OCI-LY1 (cell line): Measurements from ENCODE around the gene PALS1.

ENCODE experiments used
- H2AFZ ChIP-seq: fragments of 200-600 bp; sonication (generic), shearing (Covaris generic); 2 replicates; pipeline ENCODE4 v1.6.0; 2014; ENCODE audit warnings: antibody characterized with exemption, mild to moderate bottlenecking, low read length
- H3F3A ChIP-seq: fragments of 200-600 bp; sonication (generic), shearing (Covaris generic); 2 replicates; pipeline ENCODE4 v1.6.0; 2014; ENCODE audit warnings: mild to moderate bottlenecking, antibody characterized with exemption, low read length, moderate library complexity; ENCODE audit not compliant: insufficient read depth
- H3K27ac ChIP-seq: fragments of 200-600 bp; sonication (generic); 2 replicates; pipeline ENCODE4 v1.5.1; 2014; ENCODE audit warnings: low read length, mixed run types, mild to moderate bottlenecking, low read depth; ENCODE audit not compliant: poor library complexity, severe bottlenecking
- H3K27me3 ChIP-seq: fragments of 200-600 bp; sonication (generic); 2 replicates; pipeline ENCODE4 v1.6.0; 2014; ENCODE audit warnings: antibody characterized with exemption, mild to moderate bottlenecking, low read length, moderate library complexity; ENCODE audit not compliant: insufficient read depth
- H3K36me3 ChIP-seq: fragments of 200-600 bp; sonication (generic); 2 replicates; pipeline ENCODE4 v1.6.1; 2014; ENCODE audit warnings: mild to moderate bottlenecking, antibody characterized with exemption, low read length, moderate library complexity, mixed read lengths; ENCODE audit not compliant: insufficient read depth
- H3K4me1 ChIP-seq: fragments of 200-600 bp; sonication (generic); 2 replicates; pipeline ENCODE4 v1.5.1; 2014; ENCODE audit warnings: mild to moderate bottlenecking, low read length, moderate library complexity; ENCODE audit not compliant: insufficient read depth, severe bottlenecking
- H3K4me2 ChIP-seq: fragments of 200-600 bp; sonication (generic), shearing (Covaris generic); 2 replicates; pipeline ENCODE4 v1.6.1; 2014; ENCODE audit warnings: low read length
- H3K4me3 ChIP-seq: fragments of 200-600 bp; sonication (generic); 2 replicates; pipeline ENCODE4 v1.5.1; 2014; ENCODE audit warnings: low read length, low read depth, mild to moderate bottlenecking, mixed read lengths; ENCODE audit not compliant: poor library complexity, severe bottlenecking
- H3K79me2 ChIP-seq: fragments of 200-600 bp; shearing (Covaris generic); 2 replicates; pipeline ENCODE4 v1.6.1; 2016; ENCODE audit warnings: mixed run types, low read length, mixed read lengths; ENCODE audit not compliant: insufficient read depth
- H3K9ac ChIP-seq: fragments of 200-600 bp; sonication (generic), shearing (Covaris generic); 2 replicates; pipeline ENCODE4 v1.6.1; 2014; ENCODE audit warnings: mild to moderate bottlenecking, low read length, mixed read lengths
- H3K9me2 ChIP-seq: fragments of 200-600 bp; sonication (generic), shearing (Covaris generic); 2 replicates; pipeline ENCODE4 v1.6.1; 2014; ENCODE audit warnings: low read depth, mild to moderate bottlenecking, low read length, mixed read lengths
- H3K9me3 ChIP-seq: fragments of 200-600 bp; shearing (Covaris generic); 2 replicates; pipeline ENCODE4 v1.6.1; 2014; ENCODE audit warnings: low read length, mixed read lengths
- H4K20me1 ChIP-seq: fragments of 200-600 bp; sonication (generic), shearing (Covaris generic); 2 replicates; pipeline ENCODE4 v1.6.0; 2016; ENCODE audit warnings: mild to moderate bottlenecking, low read length; ENCODE audit not compliant: insufficient read depth
- EZH2 ChIP-seq: fragments of 200-600 bp; sonication (generic), shearing (Covaris generic); IDR thresholded peaks from 2 replicates; pipeline ENCODE4 v1.8.0; 2017; ENCODE audit warnings: borderline replicate concordance, mixed run types, mild to moderate bottlenecking, antibody characterized with exemption, low read length, moderate library complexity, mixed read lengths
- TF ChIP-seq, protein P1 (sequence below): fragments of 200-600 bp; sonication (generic), shearing (Covaris generic); IDR thresholded peaks from 2 replicates; pipeline ENCODE4 v1.5.1; 2017; ENCODE audit warnings: mild to moderate bottlenecking, antibody characterized with exemption, low read length, moderate library complexity, mixed read lengths

Gene PALS1

DNA sequence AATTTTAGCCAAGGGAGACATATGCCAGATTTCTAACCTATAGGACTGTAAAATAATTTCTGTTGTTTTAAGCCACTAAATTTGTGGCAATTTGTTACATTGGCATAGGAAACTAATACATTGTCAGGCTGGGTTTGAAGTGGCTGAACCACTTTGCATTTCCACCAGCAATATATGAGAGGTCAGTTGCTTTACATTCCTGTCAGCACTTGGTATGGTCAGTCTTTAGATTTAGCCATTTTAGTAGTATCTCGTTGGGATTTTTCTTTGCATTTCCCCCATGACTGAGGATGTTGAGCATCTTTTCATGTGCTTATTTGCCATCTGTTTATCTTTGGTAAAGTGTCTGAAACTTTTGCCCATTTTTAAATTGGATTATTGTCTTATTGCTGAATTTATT lies 3.9 kb downstream of the PALS1 start:
- Histone ChIP-seq H3K27me3 (0 out of 2 replicates have a peak, but pooled peaks cover under 1% of the 10 kb centered on the region), H3K9me2 (no peaks in the 10 kb centered on the region), H3K79me2 (peaks cover 75% of the 10 kb centered on the region), H4K20me1 (no peaks in the 10 kb centered on the region), H3K4me2 (no peak overlapping the region), H3K9ac (no peak overlapping the region), H3K27ac (no peak overlapping the region), H3K4me1 (peaks cover 15% of the 10 kb centered on the region), H3K9me3 (peaks cover 5% of the 10 kb centered on the region; the same call in 1 of the 2 replicates), H3F3A (no peaks in the 10 kb centered on the region), H3K36me3 (no peaks in the 10 kb centered on the region; the same call in 1 of the 2 replicates), H2AFZ (no peak overlapping the region), H3K4me3 (no peak overlapping the region)
- TF ChIP-seq, protein P1, sequence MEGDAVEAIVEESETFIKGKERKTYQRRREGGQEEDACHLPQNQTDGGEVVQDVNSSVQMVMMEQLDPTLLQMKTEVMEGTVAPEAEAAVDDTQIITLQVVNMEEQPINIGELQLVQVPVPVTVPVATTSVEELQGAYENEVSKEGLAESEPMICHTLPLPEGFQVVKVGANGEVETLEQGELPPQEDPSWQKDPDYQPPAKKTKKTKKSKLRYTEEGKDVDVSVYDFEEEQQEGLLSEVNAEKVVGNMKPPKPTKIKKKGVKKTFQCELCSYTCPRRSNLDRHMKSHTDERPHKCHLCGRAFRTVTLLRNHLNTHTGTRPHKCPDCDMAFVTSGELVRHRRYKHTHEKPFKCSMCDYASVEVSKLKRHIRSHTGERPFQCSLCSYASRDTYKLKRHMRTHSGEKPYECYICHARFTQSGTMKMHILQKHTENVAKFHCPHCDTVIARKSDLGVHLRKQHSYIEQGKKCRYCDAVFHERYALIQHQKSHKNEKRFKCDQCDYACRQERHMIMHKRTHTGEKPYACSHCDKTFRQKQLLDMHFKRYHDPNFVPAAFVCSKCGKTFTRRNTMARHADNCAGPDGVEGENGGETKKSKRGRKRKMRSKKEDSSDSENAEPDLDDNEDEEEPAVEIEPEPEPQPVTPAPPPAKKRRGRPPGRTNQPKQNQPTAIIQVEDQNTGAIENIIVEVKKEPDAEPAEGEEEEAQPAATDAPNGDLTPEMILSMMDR: no peak
- no peak for TF ChIP-seq EZH2

- H3F3A ChIP-seq: no peaks in the 10 kb centered on the region
- no peaks in the 10 kb centered on the region for H3K9me3 ChIP-seq
- no peak for TF ChIP-seq EZH2
- TF ChIP-seq, protein P1: no peak
- no peak overlapping the region for H3K4me2 ChIP-seq
- no peak overlapping the region for H3K27ac ChIP-seq
- no peaks in the 10 kb centered on the region for H4K20me1 ChIP-seq
- H3K4me3 ChIP-seq: no peak overlapping the region
- no peak overlapping the region for H2AFZ ChIP-seq
- H3K4me1 ChIP-seq: peaks cover 12% of the 10 kb centered on the region
- no peaks in the 10 kb centered on the region for H3K9me2 ChIP-seq
- peaks cover 84% of the 10 kb centered on the region for H3K79me2 ChIP-seq
- no peaks in the 10 kb centered on the region for H3K36me3 ChIP-seq
- no peaks in the 10 kb centered on the region for H3K27me3 ChIP-seq
- H3K9ac ChIP-seq: no peak overlapping the region
Measured at GRCh38 chr14:67251573-67252226, 10.5 kb downstream of the PALS1 start.

- no peak overlapping the region for H3K4me3 ChIP-seq
- no peak overlapping the region for H3K27ac ChIP-seq
- peaks cover 12% of the 10 kb centered on the region for H3K4me1 ChIP-seq
- H2AFZ ChIP-seq: no peak overlapping the region
- H3K4me2 ChIP-seq: no peak overlapping the region
- no peaks in the 10 kb centered on the region for H3K9me2 ChIP-seq
- H3K9me3 ChIP-seq: no peaks in the 10 kb centered on the region
- no peaks in the 10 kb centered on the region for H3K36me3 ChIP-seq
- peaks cover 78% of the 10 kb centered on the region for H3K79me2 ChIP-seq
- no peak for TF ChIP-seq EZH2
- TF ChIP-seq, protein P1: no peak
- no peak overlapping the region for H3K9ac ChIP-seq
- no peaks in the 10 kb centered on the region for H3K27me3 ChIP-seq
- no peaks in the 10 kb centered on the region for H3F3A ChIP-seq
- H4K20me1 ChIP-seq: no peaks in the 10 kb centered on the region
Measured at GRCh38 chr14:67253076-67253635, 11.9 kb downstream of the PALS1 start.
